ENCODE measurements around the gene PDE8A.
"Not testable (repeated sequence)": the region's sequence is repeated elsewhere in the genome, so short reads cannot be mapped to it uniquely, and the experiment has no call there.

Gene PDE8A

DNA sequence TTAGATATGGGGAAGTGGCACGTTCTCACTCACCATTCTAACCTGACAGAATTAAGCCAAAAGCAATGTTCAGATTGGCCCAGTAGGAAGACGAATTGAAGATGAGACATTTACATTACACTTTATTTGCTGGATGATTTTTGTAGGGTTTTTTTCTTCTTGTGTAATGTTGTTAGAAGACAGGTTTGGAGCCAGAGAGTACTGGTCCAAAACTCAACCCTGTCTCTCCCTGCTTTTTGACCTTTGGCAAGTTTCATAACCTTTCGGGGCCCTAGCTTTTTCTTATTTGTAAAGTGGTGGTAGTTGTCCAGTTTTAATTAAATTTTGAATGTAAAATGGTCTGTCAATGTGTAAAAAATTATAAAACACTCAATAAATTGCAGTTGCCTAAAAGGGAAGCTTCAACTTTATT, 29.5 kb downstream of the PDE8A start:
- H3K9me3 ChIP-seq (ENCODE audit: insufficient read depth, low read length) = no peaks in the 10 kb centered on the region
- no peak overlapping the region for H3K4me3 ChIP-seq (ENCODE audit: insufficient read depth, low read length, poor library complexity, severe bottlenecking)
- H4K20me1 ChIP-seq (ENCODE audit: low read depth, low read length) = no peaks in the 10 kb centered on the region
- H3K27ac ChIP-seq (ENCODE audit: low read depth, low read length) = no peak overlapping the region
- H3K27me3 ChIP-seq (ENCODE audit: low read length) = no peaks in the 10 kb centered on the region
- no peaks in the 10 kb centered on the region for H3K79me2 ChIP-seq (ENCODE audit: insufficient read depth, low read length)
- no peak overlapping the region for H2AFZ ChIP-seq (ENCODE audit: low read depth, low read length, severe bottlenecking)
- no peaks in the 10 kb centered on the region for H3K36me3 ChIP-seq (ENCODE audit: low read length)
- H3F3A ChIP-seq (ENCODE audit: insufficient read depth) = no peaks in the 10 kb centered on the region
- no peak overlapping the region for H3K9ac ChIP-seq (ENCODE audit: low read length)
- H3K4me2 ChIP-seq (ENCODE audit: low read depth, low read length, poor library complexity, severe bottlenecking) = no peak overlapping the region
- no peak for TF ChIP-seq EZH2phosphoT487 (conservative IDR thresholded peaks at IDR 0.05; ENCODE audit: low read length)
- TF ChIP-seq, protein P1, sequence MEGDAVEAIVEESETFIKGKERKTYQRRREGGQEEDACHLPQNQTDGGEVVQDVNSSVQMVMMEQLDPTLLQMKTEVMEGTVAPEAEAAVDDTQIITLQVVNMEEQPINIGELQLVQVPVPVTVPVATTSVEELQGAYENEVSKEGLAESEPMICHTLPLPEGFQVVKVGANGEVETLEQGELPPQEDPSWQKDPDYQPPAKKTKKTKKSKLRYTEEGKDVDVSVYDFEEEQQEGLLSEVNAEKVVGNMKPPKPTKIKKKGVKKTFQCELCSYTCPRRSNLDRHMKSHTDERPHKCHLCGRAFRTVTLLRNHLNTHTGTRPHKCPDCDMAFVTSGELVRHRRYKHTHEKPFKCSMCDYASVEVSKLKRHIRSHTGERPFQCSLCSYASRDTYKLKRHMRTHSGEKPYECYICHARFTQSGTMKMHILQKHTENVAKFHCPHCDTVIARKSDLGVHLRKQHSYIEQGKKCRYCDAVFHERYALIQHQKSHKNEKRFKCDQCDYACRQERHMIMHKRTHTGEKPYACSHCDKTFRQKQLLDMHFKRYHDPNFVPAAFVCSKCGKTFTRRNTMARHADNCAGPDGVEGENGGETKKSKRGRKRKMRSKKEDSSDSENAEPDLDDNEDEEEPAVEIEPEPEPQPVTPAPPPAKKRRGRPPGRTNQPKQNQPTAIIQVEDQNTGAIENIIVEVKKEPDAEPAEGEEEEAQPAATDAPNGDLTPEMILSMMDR (IDR thresholded peaks at IDR 0.05; ENCODE audit: insufficient read depth, low read length, poor library complexity, severe bottlenecking) = no peak
- no peaks in the 10 kb centered on the region for H3K9me2 ChIP-seq (replicated peaks; ENCODE audit: insufficient read depth, low read length)

DNA sequence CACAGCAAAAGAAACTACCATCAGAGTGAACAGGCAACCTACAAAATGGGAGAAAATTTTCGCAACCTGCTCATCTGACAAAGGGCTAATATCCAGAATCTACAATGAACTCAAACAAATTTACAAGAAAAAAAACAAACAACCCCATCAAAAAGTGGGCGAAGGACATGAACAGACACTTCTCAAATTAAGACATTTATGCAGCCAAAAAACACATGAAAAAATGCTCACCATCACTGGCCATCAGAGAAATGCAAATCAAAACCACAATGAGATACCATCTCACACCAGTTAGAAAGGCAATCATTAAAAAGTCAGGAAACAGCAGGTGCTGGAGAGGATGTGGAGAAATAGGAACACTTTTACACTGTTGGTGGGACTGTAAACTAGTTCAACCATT, 30.1 kb downstream of the PDE8A start:
- H3K9me2 ChIP-seq (replicated peaks; ENCODE audit: insufficient read depth, low read length); H3K4me2 ChIP-seq (ENCODE audit: low read depth, low read length, poor library complexity, severe bottlenecking); H3K27me3 ChIP-seq (ENCODE audit: low read length); H2AFZ ChIP-seq (ENCODE audit: low read depth, low read length, severe bottlenecking); H3F3A ChIP-seq (ENCODE audit: insufficient read depth); H3K4me3 ChIP-seq (ENCODE audit: insufficient read depth, low read length, poor library complexity, severe bottlenecking); H3K9ac ChIP-seq (ENCODE audit: low read length); H3K36me3 ChIP-seq (ENCODE audit: low read length); H3K9me3 ChIP-seq (ENCODE audit: insufficient read depth, low read length); H3K27ac ChIP-seq (ENCODE audit: low read depth, low read length); H4K20me1 ChIP-seq (ENCODE audit: low read depth, low read length); H3K79me2 ChIP-seq (ENCODE audit: insufficient read depth, low read length): not testable (repeated sequence)

DNA sequence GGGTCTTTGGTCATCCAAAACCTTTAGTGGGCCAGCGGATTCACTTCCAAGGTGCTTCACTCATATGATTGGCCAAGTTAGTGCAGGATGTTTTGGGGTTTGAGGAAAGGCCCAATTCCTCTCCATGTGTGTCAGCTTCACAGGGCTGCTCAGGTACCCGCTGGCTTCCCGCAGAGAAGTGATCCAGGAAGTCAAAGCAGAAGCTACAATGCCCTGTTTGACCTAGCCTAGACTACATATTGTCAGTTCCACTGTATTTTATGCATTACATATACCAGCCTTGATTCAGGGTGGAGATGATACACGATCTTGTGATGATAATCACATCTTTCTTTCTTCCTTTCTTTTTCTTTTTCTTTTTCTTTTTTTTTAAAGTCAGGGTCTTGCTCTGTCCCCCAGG, 32.1 kb downstream of the PDE8A start:
- H3K27me3 ChIP-seq (ENCODE audit: low read length) = no peaks in the 10 kb centered on the region
- H3K36me3 ChIP-seq (ENCODE audit: low read length) = no peaks in the 10 kb centered on the region
- TF ChIP-seq EZH2phosphoT487 (conservative IDR thresholded peaks at IDR 0.05; ENCODE audit: low read length) = no peak
- TF ChIP-seq, protein P1 (IDR thresholded peaks at IDR 0.05; ENCODE audit: insufficient read depth, low read length, poor library complexity, severe bottlenecking) = no peak
- no peak overlapping the region for H2AFZ ChIP-seq (ENCODE audit: low read depth, low read length, severe bottlenecking)
- no peak overlapping the region for H3K27ac ChIP-seq (ENCODE audit: low read depth, low read length)
- no peak overlapping the region for H3K4me2 ChIP-seq (ENCODE audit: low read depth, low read length, poor library complexity, severe bottlenecking)
- no peak overlapping the region for H3K9ac ChIP-seq (ENCODE audit: low read length)
- no peaks in the 10 kb centered on the region for H3K9me3 ChIP-seq (ENCODE audit: insufficient read depth, low read length)
- no peak overlapping the region for H3K4me3 ChIP-seq (ENCODE audit: insufficient read depth, low read length, poor library complexity, severe bottlenecking)
- H3K79me2 ChIP-seq (ENCODE audit: insufficient read depth, low read length) = no peaks in the 10 kb centered on the region
- no peaks in the 10 kb centered on the region for H4K20me1 ChIP-seq (ENCODE audit: low read depth, low read length)
- no peaks in the 10 kb centered on the region for H3F3A ChIP-seq (ENCODE audit: insufficient read depth)
- H3K9me2 ChIP-seq (replicated peaks; ENCODE audit: insufficient read depth, low read length) = no peaks in the 10 kb centered on the region

DNA sequence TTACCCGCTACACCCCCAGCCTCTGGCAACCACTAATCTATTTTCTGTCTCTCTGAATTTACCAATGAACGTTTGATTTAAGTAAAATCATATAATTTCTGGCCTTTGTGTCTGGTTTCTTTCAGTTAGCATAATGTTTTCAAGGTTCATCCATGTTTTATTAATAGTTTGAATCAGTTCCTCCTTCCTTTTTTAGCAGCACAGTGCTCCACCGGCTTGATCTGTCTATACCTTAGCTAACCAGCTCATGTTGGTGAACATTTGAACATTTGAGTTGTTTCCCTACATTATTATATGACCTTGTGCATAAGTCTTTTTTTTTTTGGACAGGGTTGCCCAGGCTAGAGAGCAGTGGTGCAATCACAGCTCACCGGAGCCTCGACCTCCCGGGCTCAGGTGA, 33.3 kb downstream of the PDE8A start:
- Histone ChIP-seq H3F3A (ENCODE audit: insufficient read depth) (no peaks in the 10 kb centered on the region), H3K9me2 (replicated peaks; ENCODE audit: insufficient read depth, low read length) (no peaks in the 10 kb centered on the region), H3K9me3 (ENCODE audit: insufficient read depth, low read length) (no peaks in the 10 kb centered on the region), H3K79me2 (ENCODE audit: insufficient read depth, low read length) (no peaks in the 10 kb centered on the region), H3K4me3 (ENCODE audit: insufficient read depth, low read length, poor library complexity, severe bottlenecking) (no peak overlapping the region), H3K9ac (ENCODE audit: low read length) (no peak overlapping the region), H3K4me2 (ENCODE audit: low read depth, low read length, poor library complexity, severe bottlenecking) (no peak overlapping the region), H2AFZ (ENCODE audit: low read depth, low read length, severe bottlenecking) (no peak overlapping the region), H3K27me3 (ENCODE audit: low read length) (no peaks in the 10 kb centered on the region), H4K20me1 (ENCODE audit: low read depth, low read length) (no peaks in the 10 kb centered on the region), H3K36me3 (ENCODE audit: low read length) (no peaks in the 10 kb centered on the region), H3K27ac (ENCODE audit: low read depth, low read length) (no peak overlapping the region)
- no peak for TF ChIP-seq EZH2phosphoT487 (conservative IDR thresholded peaks at IDR 0.05; ENCODE audit: low read length)
- TF ChIP-seq, protein P1 (IDR thresholded peaks at IDR 0.05; ENCODE audit: insufficient read depth, low read length, poor library complexity, severe bottlenecking) = no peak
